HG03442 (cell line): Measurements from ENCODE around the gene UROD.
"Not testable (repeated sequence)": the region's sequence is repeated elsewhere in the genome, so short reads cannot be mapped to it uniquely, and the experiment has no call there.

Experiments used
- ATAC-seq: cut with Tn5 transposase; IDR thresholded peaks from one replicate; pipeline ENCODE4 v1.9.1; 2021; ENCODE audit warnings: mild to moderate bottlenecking, moderate library complexity; ENCODE audit not compliant: unreplicated experiment

The UROD gene

GRCh38 chr1:45011837-45012638, at the start of gene UROD:
UROD (plus strand) TSS chr1:45012254; CDS start chr1:45012266, 12 bp downstream.
- ATAC-seq = peak; percentile 69

DNA sequence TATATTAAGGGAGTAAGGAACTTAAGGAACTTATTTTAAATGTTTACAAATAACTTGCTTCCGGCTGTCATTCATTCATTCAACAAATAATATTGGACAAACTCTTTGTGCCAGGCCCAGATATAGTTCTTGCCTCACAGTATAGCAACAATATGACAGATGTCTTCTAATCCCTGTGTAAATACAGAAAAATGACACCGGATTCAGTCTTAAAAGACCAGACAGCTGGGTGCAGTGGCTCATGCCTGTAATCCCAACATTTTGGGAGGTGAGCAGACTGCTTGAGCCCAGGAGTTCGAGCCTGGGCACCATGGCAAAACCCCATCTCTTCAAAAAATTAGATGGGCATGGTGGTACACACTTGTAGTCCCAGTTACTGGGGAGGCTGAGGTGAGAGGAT, 49.3 kb upstream of the UROD start:
- ATAC-seq = no peak

DNA sequence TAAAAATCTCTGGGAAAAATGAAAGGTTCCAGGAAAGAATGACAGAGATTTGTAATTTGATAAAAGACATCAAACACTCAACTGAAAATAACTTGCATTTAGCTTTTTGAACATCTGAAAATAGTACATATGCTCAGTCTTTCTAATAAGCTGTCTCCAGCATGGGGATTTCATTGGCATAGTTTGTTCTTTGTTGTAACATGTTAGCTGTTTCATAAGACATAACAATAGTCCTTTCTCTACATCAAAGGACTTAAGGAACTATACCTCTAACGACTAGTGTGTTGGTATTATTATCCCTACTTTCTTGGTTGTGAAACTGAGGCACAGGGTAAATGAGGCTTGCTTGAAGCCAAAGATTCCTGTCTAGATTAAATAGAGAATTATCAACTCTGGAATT, 47.7 kb upstream of the UROD start:
- no peak for ATAC-seq

- ATAC-seq = no peak
Measured at GRCh38 chr1:44970317-44970716, 41.7 kb upstream of the UROD start.

GRCh38 chr1:44973645-44974044, 38.4 kb upstream of the UROD start:
- no peak for ATAC-seq

DNA sequence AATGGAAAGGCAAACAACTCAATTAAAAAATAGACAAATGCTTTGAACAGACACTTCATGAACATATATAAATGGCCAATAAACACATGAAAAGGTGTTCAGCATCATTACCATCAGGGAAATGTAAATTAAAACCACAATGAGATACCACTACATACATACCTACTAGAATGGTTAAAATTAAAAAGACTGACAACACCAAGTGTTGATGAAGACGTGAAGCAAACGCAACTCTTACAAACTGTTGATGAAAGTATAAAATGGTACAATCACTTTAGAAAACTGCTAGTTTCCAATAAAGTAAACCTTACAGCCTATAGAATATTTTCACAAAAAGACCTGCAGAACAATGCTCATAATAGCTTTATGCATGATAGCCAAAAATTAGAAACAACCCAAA, 35.8 kb upstream of the UROD start:
- no peak for ATAC-seq

DNA sequence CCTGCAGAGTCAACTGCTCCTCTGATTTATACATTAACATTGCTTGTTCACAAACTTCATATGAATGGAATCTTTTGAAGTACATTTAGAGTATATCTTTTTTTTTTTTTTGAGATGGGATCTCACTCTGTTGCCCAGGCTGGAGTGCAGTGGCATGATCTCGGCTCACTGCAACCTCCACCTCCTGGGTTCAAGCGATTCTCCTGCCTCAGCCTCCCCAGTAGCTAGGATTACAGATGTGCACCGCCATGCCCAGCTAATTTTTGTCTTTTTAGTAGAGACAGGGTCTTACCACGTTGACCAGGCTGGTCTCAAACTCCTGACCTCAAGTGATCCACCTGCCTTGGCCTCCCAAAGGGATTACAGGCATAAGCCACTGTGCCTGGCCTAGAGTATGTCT, 34.7 kb upstream of the UROD start:
- not testable (repeated sequence) for ATAC-seq

GRCh38 chr1:44985747-44986359, 26.2 kb upstream of the UROD start:
- ATAC-seq = no peak

DNA sequence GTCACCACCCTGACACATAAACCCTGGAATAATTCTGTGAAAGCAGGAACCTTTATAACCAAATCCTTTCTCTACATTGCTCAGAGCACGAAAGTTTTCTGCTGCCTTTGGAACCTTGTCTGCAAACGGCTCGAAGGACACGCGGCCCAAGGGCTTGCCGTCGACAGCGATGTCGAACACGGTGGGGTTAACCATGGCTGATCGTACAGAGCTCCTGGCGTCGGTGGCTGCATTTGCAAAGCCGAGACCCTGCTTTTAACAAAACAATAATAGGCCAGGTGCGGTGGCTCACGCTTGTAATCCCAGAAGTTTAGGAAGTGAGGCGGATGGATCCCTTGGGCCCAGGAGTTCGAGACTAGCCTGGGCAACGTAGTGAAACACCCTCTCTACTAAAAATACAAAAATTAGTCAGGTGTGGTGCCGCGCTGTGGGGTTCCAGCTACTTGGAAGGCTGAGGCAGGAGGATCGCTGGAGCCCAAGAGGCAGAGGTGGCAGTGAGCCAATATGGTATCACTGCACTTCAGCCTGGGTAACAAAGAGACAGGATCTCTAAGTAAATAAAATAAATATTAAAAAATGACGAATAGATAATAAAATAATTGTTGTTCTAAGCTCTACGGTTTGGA, 23.4 kb upstream of the UROD start:
- no peak for ATAC-seq

GRCh38 chr1:44994309-44994898, 17.6 kb upstream of the UROD start:
- ATAC-seq = no peak

GRCh38 chr1:44995467-44996238, 16.4 kb upstream of the UROD start:
- ATAC-seq = no peak

GRCh38 chr1:44999232-44999631, 12.8 kb upstream of the UROD start:
- no peak for ATAC-seq

DNA sequence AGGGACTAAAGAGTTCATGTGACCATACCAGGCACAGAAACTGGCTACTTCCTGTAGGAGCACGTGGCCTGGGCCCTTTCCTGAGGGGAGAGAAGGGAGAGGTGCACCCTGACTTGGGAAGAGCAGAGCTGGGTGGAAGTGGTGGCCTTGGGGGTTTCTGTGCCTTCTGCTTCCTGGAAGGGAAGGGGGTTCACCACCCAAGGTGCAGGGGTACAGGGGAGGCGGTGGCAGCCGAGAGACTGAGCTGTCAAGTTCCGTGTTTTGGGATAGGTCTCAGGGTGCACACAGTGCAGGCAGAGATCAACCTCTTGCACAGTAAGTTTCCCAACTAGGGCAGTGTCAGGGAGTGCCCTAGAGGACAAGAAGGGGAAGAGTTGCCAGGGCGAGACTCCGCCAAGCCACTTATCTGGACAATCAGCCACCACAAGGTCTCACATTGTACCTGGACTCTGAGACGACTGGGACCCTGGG, 11.0 kb upstream of the UROD start:
- no peak for ATAC-seq

DNA sequence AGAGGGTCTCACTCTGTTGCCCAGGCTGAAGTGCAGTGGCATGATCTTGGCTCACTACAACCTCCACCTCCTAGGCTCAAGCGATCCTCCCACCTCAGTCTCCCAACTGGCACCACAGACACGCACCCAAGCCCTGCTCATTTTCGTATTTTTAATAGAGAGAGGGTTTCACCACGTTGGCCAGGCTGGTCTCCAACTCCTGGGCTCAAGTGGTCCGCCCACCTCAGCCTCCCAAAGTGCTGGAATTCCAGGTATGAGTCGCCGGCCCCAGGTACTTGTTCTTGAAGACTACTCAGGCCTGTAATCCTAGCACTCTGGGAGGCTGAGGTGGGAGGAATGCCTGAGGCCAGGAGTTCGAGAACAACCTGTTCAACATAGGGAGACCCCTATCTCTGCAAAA, 10.5 kb upstream of the UROD start:
- ATAC-seq = not testable (repeated sequence)

DNA sequence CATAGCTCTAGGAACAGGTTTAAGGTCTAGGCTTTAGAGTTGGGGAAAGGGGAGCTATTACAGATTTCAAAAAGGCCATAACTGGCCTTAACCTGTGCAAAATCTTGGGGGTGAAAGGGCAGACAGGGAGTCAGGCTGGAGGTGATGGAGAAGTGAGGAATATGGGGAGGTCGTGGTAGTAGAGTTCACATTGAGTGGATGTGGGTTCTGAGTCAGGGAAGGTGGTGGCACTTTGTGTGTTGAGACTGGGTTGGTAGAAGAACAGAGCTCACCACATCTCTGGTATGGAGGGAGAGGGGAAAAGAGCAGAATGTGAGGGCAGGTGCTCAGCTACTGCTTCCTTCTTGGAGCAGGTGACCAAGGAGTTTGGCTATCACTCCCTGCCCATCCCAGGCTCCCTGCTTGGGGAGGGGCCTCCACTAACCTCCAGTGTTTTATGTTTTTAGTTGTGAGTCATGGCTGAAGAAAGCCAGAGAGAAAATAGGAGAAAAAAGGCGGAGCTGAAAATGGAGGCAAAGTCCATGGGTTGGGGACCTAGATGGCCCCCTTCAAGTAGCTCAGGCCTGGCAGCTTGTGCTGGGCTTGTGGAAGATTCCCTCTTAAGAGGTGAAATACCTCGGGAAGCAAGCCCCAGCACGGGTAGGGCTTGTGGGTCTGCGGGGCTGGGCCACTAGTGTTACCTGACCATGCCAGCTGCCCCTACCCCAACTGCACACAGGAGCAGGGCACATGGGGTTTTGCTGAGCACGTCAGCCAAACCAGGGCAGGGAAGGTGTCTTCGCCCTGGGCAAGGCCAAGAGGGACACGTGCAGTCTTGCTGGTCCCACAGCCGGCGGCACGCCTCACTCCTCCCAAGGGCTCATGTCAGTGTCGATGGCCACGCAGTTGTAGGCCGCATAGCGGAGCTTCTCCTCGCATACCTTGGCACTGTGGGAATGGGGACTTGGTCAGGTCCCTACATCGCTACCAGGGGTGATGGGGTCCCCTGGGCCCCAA, 9.1 kb upstream of the UROD start:
- ATAC-seq = no peak

DNA sequence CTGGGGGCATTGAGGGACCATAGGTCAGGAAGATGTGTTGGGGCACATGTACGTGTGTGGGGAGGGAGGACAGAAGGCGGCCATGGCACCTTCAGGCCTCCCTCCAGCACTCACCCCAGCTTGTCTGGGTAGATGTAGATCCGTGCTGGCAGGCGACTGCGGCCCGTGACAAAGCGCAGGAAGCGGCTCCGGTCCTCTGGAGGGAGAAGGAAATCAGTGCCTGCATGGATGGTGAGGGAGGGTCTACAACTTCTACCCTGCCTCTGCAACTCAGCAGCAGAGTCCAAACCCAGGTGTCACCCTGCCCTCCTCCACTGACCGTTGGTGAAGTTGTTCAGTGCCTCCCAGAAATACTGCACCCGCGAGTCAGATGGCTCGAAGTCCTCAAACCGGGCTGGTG, 8.3 kb upstream of the UROD start:
- no peak for ATAC-seq

- no peak for ATAC-seq
Measured at GRCh38 chr1:45004281-45004920, 7.7 kb upstream of the UROD start.

- ATAC-seq = no peak
Measured at GRCh38 chr1:45005761-45006160, 6.3 kb upstream of the UROD start.

- ATAC-seq = no peak
Measured at GRCh38 chr1:45007311-45007710, 4.7 kb upstream of the UROD start.
